Subcutaneous preadipocyte (primary cell): ENCODE measurements around the gene OR11H7. TPM values are rescaled to one million over a fixed set of nuclear protein-coding genes. Genes with fewer than 3 reads are reported as not detected.

Source experiments
- total RNA-seq: library from RNA; depleted of rRNA; stranded (reverse); fragments of >200 nt; gene quantifications from 2 replicates; pipeline ENCODE4 v1.2.3, GENCODE V29; 2012

Gene OR11H7
- total RNA-seq, result not detected in 2 replicates

DNA sequence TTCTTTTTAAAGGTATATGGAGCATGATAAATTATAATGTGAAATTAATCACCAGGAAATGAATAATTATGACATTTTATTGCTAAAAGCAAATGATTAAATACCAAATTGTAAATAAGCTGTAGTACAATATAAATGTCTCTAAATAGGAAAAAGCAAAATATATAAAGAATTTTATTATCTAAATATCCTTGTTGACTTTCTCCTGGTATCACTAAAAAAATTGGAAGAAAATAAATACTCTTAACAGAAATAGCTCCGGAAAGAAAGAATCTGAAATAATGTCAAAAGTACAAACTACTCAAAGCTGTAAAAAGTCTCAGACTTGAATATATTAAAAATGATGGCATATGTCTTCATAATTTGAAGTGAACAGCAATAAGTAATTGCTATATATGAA, at the start of gene OR11H7:
Gene OR11H7 (plus strand): TSS at position 301 of the 400 bp plus-strand sequence.

DNA sequence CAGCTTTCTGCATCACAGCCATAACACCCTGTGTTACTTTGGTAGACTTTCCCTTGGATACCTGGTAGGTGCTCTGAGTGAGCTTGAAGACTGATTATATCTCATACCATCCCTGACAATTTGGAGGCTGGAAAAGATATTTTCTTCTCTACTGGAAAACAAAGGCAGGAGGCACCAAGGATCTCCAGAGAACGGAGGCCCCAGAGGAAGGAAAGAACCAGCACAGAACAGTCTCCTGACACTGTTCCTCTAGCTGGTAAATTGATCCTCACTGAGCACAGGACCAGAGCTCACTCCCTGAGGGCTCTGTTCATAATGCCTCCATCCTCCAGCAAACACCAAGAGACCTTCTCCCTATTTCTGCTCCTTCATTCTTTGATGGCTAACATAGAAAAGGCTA, 38.2 kb upstream of the OR11H7 start, which contains the start of gene OR11G2:
Gene OR11G2 (plus strand): TSS at position 301 of the 400 bp plus-strand sequence. CDS start 6,542 bp downstream, outside the sequence.

DNA sequence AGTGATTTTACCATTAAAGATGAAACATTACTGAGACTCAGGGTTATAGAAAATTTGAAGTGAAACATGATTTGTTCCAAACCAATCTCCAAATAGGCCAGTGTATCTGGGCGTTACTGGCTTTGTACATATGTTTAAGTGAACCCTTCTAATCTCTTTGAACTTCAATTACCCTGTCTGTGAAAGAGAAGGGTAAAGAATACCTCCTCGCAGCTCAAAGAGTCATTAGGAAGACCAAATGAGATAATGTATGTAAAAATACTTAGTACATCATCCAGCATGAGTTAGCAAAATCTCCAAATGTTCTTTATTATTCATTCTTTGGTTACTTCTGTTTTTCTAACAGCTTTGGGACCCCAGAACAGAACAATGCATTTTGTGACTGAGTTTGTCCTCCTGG, 5.4 kb upstream of the OR11H7 start, which contains the start of gene OR11H6:
Gene OR11H6 (plus strand): TSS at position 301 of the 400 bp plus-strand sequence. CDS start 0 bp downstream, at position 301.

Other genes starting within 250 kb of the OR11H7 start
- not detected in 2 replicates for gene OR4Q2, start 226.8 kb upstream of the OR11H7 start, total RNA-seq
- gene OR4K14, start 209.7 kb upstream of the OR11H7 start, total RNA-seq, result not detected in 2 replicates
- gene OR4K13, start 192.9 kb upstream of the OR11H7 start, total RNA-seq, result not detected in 2 replicates
- gene OR4L1, start 168.9 kb upstream of the OR11H7 start, total RNA-seq, result not detected in 2 replicates
- not detected in 2 replicates for gene OR4K17, start 118.2 kb upstream of the OR11H7 start, total RNA-seq
- not detected in 2 replicates for gene OR4N5, start 90.2 kb upstream of the OR11H7 start, total RNA-seq
- gene OR11G2, start 38.1 kb upstream of the OR11H7 start, total RNA-seq, result not detected in 2 replicates
- gene OR11H6, start 5.3 kb upstream of the OR11H7 start, total RNA-seq, result not detected in 2 replicates
- gene OR11H4, start 10.3 kb downstream of the OR11H7 start, total RNA-seq, result not detected in 2 replicates
- 12.1 and 16.4 TPM in 2 replicates for gene TTC5, start 77.0 kb downstream of the OR11H7 start, total RNA-seq
- gene CCNB1IP1, start 104.3 kb downstream of the OR11H7 start, total RNA-seq, result 30.5 and 33.8 TPM in 2 replicates
- 8.1 and 13.3 TPM in 2 replicates for gene PARP2, start 114.7 kb downstream of the OR11H7 start, total RNA-seq
- gene TEP1, start 184.5 kb downstream of the OR11H7 start, total RNA-seq, result 16.5 and 20.1 TPM in 2 replicates
- under 0.01 and 0.20 TPM in 2 replicates for gene KLHL33, start 207.2 kb downstream of the OR11H7 start, total RNA-seq
- 41.2 and 43.0 TPM in 2 replicates for gene OSGEP, start 225.8 kb downstream of the OR11H7 start, total RNA-seq
- 36.6 and 52.2 TPM in 2 replicates for gene APEX1, start 226.2 kb downstream of the OR11H7 start, total RNA-seq
- gene PIP4P1, start 232.5 kb downstream of the OR11H7 start, total RNA-seq, result 23.5 and 27.9 TPM in 2 replicates
- 65.0 and 73.9 TPM in 2 replicates for gene PNP, start 240.4 kb downstream of the OR11H7 start, total RNA-seq